Measurements from ENCODE around the gene RFX4. TPM values are rescaled to one million over a fixed set of nuclear protein-coding genes. Genes with fewer than 3 reads are reported as not detected.

RFX4 gene
- total and polyA plus RNA-seq, 2 of the 8 experiments (the other 6 are each of a cell fraction or from before 2014, with no cell fraction given), result 0.06 TPM; not detected in 1

- Histone ChIP-seq H3K4me1 (replicated peaks in 1 of 4; ENCODE audit: control insufficient read depth in 3 of 4, insufficient read depth in 4 of 4, low read length in 3 of 4) (no peaks in the 10 kb centered on the region), H3K27me3 (replicated peaks in 1 of 4; ENCODE audit: control insufficient read depth in 3 of 4, extremely low read depth in 1 of 4, insufficient read depth in 3 of 4, low read length in 3 of 4) (peaks cover 6 to 26% (median 21%) of the 10 kb centered on the region in 4 experiments), H4K91ac (replicated peaks; ENCODE audit: insufficient read length, low read length) (no peak overlapping the region), H3K4me2 (ENCODE audit: insufficient read depth in 1 of 2, low read depth in 2 of 2, low read length in 2 of 2) (no peak overlapping the region), H3K4me3 (ENCODE audit: extremely low read depth in 1 of 4, insufficient read depth in 2 of 4, low read depth in 3 of 4, low read length in 4 of 4) (no peak overlapping the region), H3K14ac (ENCODE audit: insufficient read length) (no peak overlapping the region), H2BK120ac (replicated peaks; ENCODE audit: low read depth, low read length) (no peak overlapping the region), H3K23ac (ENCODE audit: insufficient read length) (no peak overlapping the region), H3K9me3 (ENCODE audit: insufficient read depth in 2 of 2, low read depth in 1 of 2, low read length in 1 of 2) (no peaks in the 10 kb centered on the region), H2BK15ac (ENCODE audit: low read length) (no peak overlapping the region), H3K4ac (replicated peaks; ENCODE audit: insufficient read length, low read depth, low read length) (no peak overlapping the region), H3K9ac (replicated peaks in 1 of 4; ENCODE audit: extremely low read depth in 1 of 4, low read depth in 3 of 4, low read length in 3 of 4) (no peak overlapping the region), H4K8ac (ENCODE audit: extremely low read depth, insufficient read depth, low read length) (no peak overlapping the region), H4K20me1 (replicated peaks in 1 of 2; ENCODE audit: control insufficient read depth in 1 of 2, insufficient read depth in 2 of 2, low read length in 2 of 2) (no peaks in the 10 kb centered on the region), H2BK20ac (ENCODE audit: low read length) (no peak overlapping the region), H2BK12ac (ENCODE audit: low read depth, low read length) (no peak overlapping the region), H4K5ac (ENCODE audit: insufficient read length, low read depth, low read length) (no peak overlapping the region), H3K79me1 (ENCODE audit: low read depth, low read length) (no peaks in the 10 kb centered on the region), H2AFZ (ENCODE audit: low read length) (no peak overlapping the region), H3K36me3 (ENCODE audit: control insufficient read depth in 2 of 4, insufficient read depth in 4 of 4, low read length in 3 of 4) (no peaks in the 10 kb centered on the region), H2BK5ac (ENCODE audit: low read depth, low read length) (no peak overlapping the region), H3K56ac (replicated peaks; ENCODE audit: insufficient read length, low read depth, low read length) (no peak overlapping the region), H3K23me2 (ENCODE audit: low read depth, low read length) (no peaks in the 10 kb centered on the region; the same call in 1 of the 2 replicates), H3K18ac (ENCODE audit: extremely low read depth, low read length) (no peak overlapping the region), H3K27ac (ENCODE audit: low read depth, low read length) (no peak overlapping the region), H3K79me2 (ENCODE audit: control insufficient read depth in 1 of 2, insufficient read depth in 2 of 2, low read length in 2 of 2) (no peaks in the 10 kb centered on the region), H2AK5ac (ENCODE audit: low read depth, low read length) (no peak overlapping the region)
- no peak for FAIRE-seq
- DNase-seq (ENCODE audit: low read depth in 1 of 2, low spot score in 2 of 2), result no peak
- no peak for TF ChIP-seq ATF3 (IDR thresholded peaks at IDR 0.05; ENCODE audit: insufficient read depth, low read depth, low read length)
- no peak for TF ChIP-seq JUND (IDR thresholded peaks at IDR 0.05; ENCODE audit: low read length)
- no peak for TF ChIP-seq SRF (IDR thresholded peaks at IDR 0.05; ENCODE audit: low read depth, low read length)
- TF ChIP-seq KDM1A (IDR thresholded peaks at IDR 0.05; ENCODE audit: borderline replicate concordance, low read length), result no peak
- no peak for TF ChIP-seq TBP (IDR thresholded peaks at IDR 0.05; ENCODE audit: low read depth, low read length)
- TF ChIP-seq SIX5 (IDR thresholded peaks at IDR 0.05; ENCODE audit: low read depth, low read length), result no peak
- TF ChIP-seq CHD1 (IDR thresholded peaks at IDR 0.05; ENCODE audit: low read depth, low read length), result no peak
- TF ChIP-seq TAF1 (IDR thresholded peaks at IDR 0.05; ENCODE audit: low read depth, low read length), result no peak
- TF ChIP-seq MAFK (IDR thresholded peaks at IDR 0.05; ENCODE audit: low read depth, low read length), result no peak
- TF ChIP-seq ATF2 (IDR thresholded peaks at IDR 0.05; ENCODE audit: low read length), result no peak
- CTCF ChIA-PET (ENCODE audit: partially characterized antibody), result no interaction called here
- POLR2A ChIA-PET (ENCODE audit: partially characterized antibody), result no interaction called here
Measured at GRCh38 chr12:106573239-106573638, 9.6 kb upstream of the RFX4 start.
